Hematopoietic multipotent progenitor cell treated with erythropoietin and hydrocortisone succinate and interleukin-3 and kit ligand, for 17 days (in vitro differentiated cells): ENCODE results near the gene OR52E5.
A peak's percentile ranks its signal among the peaks of the same experiment; 100 is the strongest.

Experiments used
- DNase-seq: peaks from one replicate; pipeline ENCODE4 v3.0.0-alpha.2; 2015; ENCODE audit warnings: low spot score

The OR52E5 gene

GRCh38 chr11:5892908-5893307, at the start of gene OR52E5:
TSS of gene OR52E5 (plus strand) at chr11:5893208. CDS start at chr11:5900777, 7,569 bp downstream.
- DNase-seq, result no peak

- DNase-seq, result no peak
These were observed 46.3 kb upstream of the OR52E5 start for GRCh38 chr11:5846701-5847100.

- no peak for DNase-seq
These were observed 45.3 kb upstream of the OR52E5 start for GRCh38 chr11:5847711-5848110.

GRCh38 chr11:5851002-5851401, 42.0 kb upstream of the OR52E5 start:
- no peak for DNase-seq

GRCh38 chr11:5857590-5857989, 35.4 kb upstream of the OR52E5 start, which contains the start of gene OR52E8:
TSS of gene OR52E8 (minus strand) at chr11:5857690. CDS start at chr11:5857690, 0 bp downstream.
- DNase-seq, result no peak

GRCh38 chr11:5865826-5866225, 27.2 kb upstream of the OR52E5 start:
- no peak for DNase-seq

GRCh38 chr11:5878564-5878963, 14.4 kb upstream of the OR52E5 start:
- no peak for DNase-seq

- no peak for DNase-seq
These were observed 12.7 kb upstream of the OR52E5 start, which contains the start of gene OR52E4 for GRCh38 chr11:5880329-5880728. TSS of gene OR52E4 (plus strand) at chr11:5880629. CDS start at chr11:5884293, 3,664 bp downstream.

GRCh38 chr11:5881756-5882155, 11.3 kb upstream of the OR52E5 start:
- DNase-seq, result no peak

- no peak for DNase-seq
These were observed 5.8 kb upstream of the OR52E5 start for GRCh38 chr11:5887172-5887571.

- DNase-seq, result no peak
These were observed 5.3 kb upstream of the OR52E5 start for GRCh38 chr11:5887661-5888060.

- peak; percentile 10 for DNase-seq
These were observed 1.7 kb upstream of the OR52E5 start for GRCh38 chr11:5891216-5891800.

- DNase-seq, result no peak
These were observed 6.5 kb downstream of the OR52E5 start for GRCh38 chr11:5899534-5899933.

GRCh38 chr11:5910540-5910939, 17.5 kb downstream of the OR52E5 start:
- no peak for DNase-seq

GRCh38 chr11:5922749-5923426, 29.9 kb downstream of the OR52E5 start:
- DNase-seq, result no peak

GRCh38 chr11:5923427-5923776, 30.4 kb downstream of the OR52E5 start:
- DNase-seq, result no peak

- no peak for DNase-seq
These were observed 30.8 kb downstream of the OR52E5 start for GRCh38 chr11:5923794-5924193.

- DNase-seq, result no peak
These were observed 35.3 kb downstream of the OR52E5 start for GRCh38 chr11:5928271-5928670.

GRCh38 chr11:5928811-5929210, 35.8 kb downstream of the OR52E5 start:
- no peak for DNase-seq

- no peak for DNase-seq
These were observed 36.8 kb downstream of the OR52E5 start for GRCh38 chr11:5929571-5930368.

- DNase-seq, result no peak
These were observed 37.6 kb downstream of the OR52E5 start for GRCh38 chr11:5930614-5931013.

GRCh38 chr11:5931061-5931460, 38.1 kb downstream of the OR52E5 start:
- DNase-seq, result no peak

GRCh38 chr11:5932671-5933070, 39.7 kb downstream of the OR52E5 start:
- DNase-seq, result no peak
